Neuronal stem cell (in vitro differentiated cells): Measurements from ENCODE around the gene ZFX. TPM values are rescaled to one million over a fixed set of nuclear protein-coding genes. Genes with fewer than 3 reads are reported as not detected.

ENCODE experiments used
- DNase-seq: peaks from one replicate; pipeline ENCODE4 v3.0.0-alpha.2; 2013; ENCODE audit warnings: low spot score
- H2AFZ ChIP-seq: one replicate; pipeline ENCODE4 v1.6.1; 2013; ENCODE audit warnings: mild to moderate bottlenecking, low read length, inconsistent platforms
- H2AK5ac ChIP-seq: 2 replicates; pipeline ENCODE4 v1.6.1; 2013; ENCODE audit warnings: low read depth, mild to moderate bottlenecking, inconsistent platforms, low read length, moderate library complexity, mixed read lengths
- H2BK120ac ChIP-seq: 2 replicates; pipeline ENCODE4 v1.6.1; 2013; ENCODE audit warnings: low read depth, mild to moderate bottlenecking, inconsistent platforms, low read length, moderate library complexity, mixed read lengths
- H2BK12ac ChIP-seq: one replicate; pipeline ENCODE4 v1.6.1; 2013; ENCODE audit warnings: low read length, inconsistent platforms
- H2BK15ac ChIP-seq: 2 replicates; pipeline ENCODE4 v1.6.1; 2013; ENCODE audit warnings: mild to moderate bottlenecking, low read length, inconsistent platforms, mixed read lengths
- H2BK5ac ChIP-seq: one replicate; pipeline ENCODE4 v1.6.1; 2013; ENCODE audit warnings: inconsistent platforms, mild to moderate bottlenecking, low read length, moderate library complexity
- H3K14ac ChIP-seq: one replicate; pipeline ENCODE4 v1.6.1; 2013; ENCODE audit warnings: low read length, inconsistent platforms
- H3K18ac ChIP-seq: 2 replicates; pipeline ENCODE4 v1.6.1; 2013; ENCODE audit warnings: low read length, inconsistent platforms
- H3K23ac ChIP-seq: 2 replicates; pipeline ENCODE4 v1.6.1; 2013; ENCODE audit warnings: low read depth, mild to moderate bottlenecking, mixed read lengths, low read length, inconsistent platforms; ENCODE audit not compliant: poor library complexity
- H3K27ac ChIP-seq: replicated peaks from 3 replicates; pipeline ENCODE4 v1.5.1; 2013; ENCODE audit warnings: low read length, inconsistent platforms
- H3K27me3 ChIP-seq, 3 experiments: 2 replicates each; pipeline ENCODE4 v1.6.1; 2013; ENCODE audit warnings: low read length in 3 of 3, mild to moderate bottlenecking in 2 of 3, inconsistent platforms in 1 of 3, low read depth in 1 of 3, mixed read lengths in 1 of 3, moderate library complexity in 1 of 3; ENCODE audit not compliant: control insufficient read depth in 3 of 3, insufficient read depth in 3 of 3
- H3K36me3 ChIP-seq, 2 donors: replicated peaks in 1 of 2; 2 replicates each; pipeline ENCODE4 v1.6.1; 2013; ENCODE audit warnings: low read length in 2 of 2; ENCODE audit not compliant: control insufficient read depth in 2 of 2, insufficient read depth in 2 of 2
- H3K4ac ChIP-seq: 2 replicates; pipeline ENCODE4 v1.6.1; 2013; ENCODE audit warnings: inconsistent platforms, mild to moderate bottlenecking, low read length, moderate library complexity
- H3K4me1 ChIP-seq, 2 donors: 1 replicate in 1 of 2; 2 replicates in 1 of 2; pipeline ENCODE4 v1.6.1; 2013; ENCODE audit warnings: low read length in 2 of 2, low read depth in 1 of 2; ENCODE audit not compliant: control insufficient read depth in 2 of 2, insufficient read depth in 1 of 2
- H3K4me2 ChIP-seq: one replicate; pipeline ENCODE4 v1.6.1; 2013; ENCODE audit warnings: mild to moderate bottlenecking, low read length, inconsistent platforms; ENCODE audit not compliant: insufficient read depth, poor library complexity, severe bottlenecking
- H3K4me3 ChIP-seq, 2 donors: 2 replicates each; pipeline ENCODE4 v1.5.1; 2013; ENCODE audit warnings: low read length in 2 of 2, mild to moderate bottlenecking in 2 of 2, inconsistent platforms in 1 of 2, moderate library complexity in 1 of 2
- H3K79me1 ChIP-seq: one replicate; pipeline ENCODE4 v1.6.1; 2013; ENCODE audit warnings: low read depth, mild to moderate bottlenecking, inconsistent platforms, low read length, moderate library complexity
- H3K9ac ChIP-seq: one replicate; pipeline ENCODE4 v1.6.1; 2013; ENCODE audit warnings: mild to moderate bottlenecking, low read depth, low read length, inconsistent platforms; ENCODE audit not compliant: poor library complexity
- H3K9me3 ChIP-seq, 2 donors: replicated peaks in 1 of 2; 2 replicates each; pipeline versions ENCODE3 to v1.6.1; 2013; ENCODE audit warnings: low read length in 2 of 2, mild to moderate bottlenecking in 2 of 2, inconsistent platforms in 1 of 2, low read depth in 1 of 2, mixed read lengths in 1 of 2, moderate library complexity in 1 of 2; ENCODE audit not compliant: control insufficient read depth in 2 of 2, insufficient read depth in 1 of 2
- H4K8ac ChIP-seq: one replicate; pipeline ENCODE4 v1.6.1; 2013; ENCODE audit warnings: low read depth, mild to moderate bottlenecking, inconsistent platforms, low read length, moderate library complexity
- H4K91ac ChIP-seq: one replicate; pipeline ENCODE4 v1.6.1; 2013; ENCODE audit warnings: low read length, low read depth, mild to moderate bottlenecking, inconsistent platforms; ENCODE audit not compliant: poor library complexity
- WGBS, 2 donors: extraction: QIAGEN DNeasy Blood & Tissue Kit; methylation state at CpG; one replicate each; pipeline ENCODE4 v1.1.7; 2013; ENCODE audit warnings: missing lambda C conversion rate in 2 of 2, mixed read lengths in 1 of 2; ENCODE audit not compliant: insufficient read length in 2 of 2, insufficient replicate concordance in 1 of 2; ENCODE audit errors: extremely low coverage in 2 of 2; 5-methylcytosine and 5-hydroxymethylcytosine counted together
- small RNA-seq: library from polyadenylated mRNA; stranded (forward); fragments of <200 nt; extraction: miRNeasy Mini kit (QIAGEN cat#:217004); gene quantifications from one replicate; pipeline ENCODE3, GENCODE V24; 2013; ENCODE audit not compliant: insufficient read depth

ZFX gene

DNA sequence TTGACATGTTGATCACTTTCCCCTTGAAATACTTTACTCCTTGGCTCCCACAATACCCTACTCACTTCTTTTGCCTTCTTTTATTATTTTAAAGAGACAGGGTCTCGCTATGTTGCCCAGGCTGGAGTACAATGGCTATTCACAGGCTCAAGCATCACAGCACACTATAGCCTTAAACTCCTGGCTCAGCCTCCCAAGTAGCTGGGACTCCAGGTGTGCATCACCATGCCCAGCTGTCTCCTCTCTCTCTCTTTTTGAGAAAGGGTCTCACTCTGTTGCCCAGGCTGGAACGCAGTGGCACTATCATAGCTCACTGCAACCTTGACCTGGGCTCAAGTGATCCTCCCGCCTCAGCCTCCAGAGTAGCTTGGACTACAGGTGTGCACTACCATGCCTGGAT lies 112.8 kb downstream of the ZFX start:
- H3K79me1 ChIP-seq, result no peaks in the 10 kb centered on the region
- H2BK15ac ChIP-seq, result no peak overlapping the region
- WGBS, 2 donors, result no CpG with 5 or more reads among the region's 3 CpGs
- no peak overlapping the region for H4K91ac ChIP-seq
- no peak overlapping the region for H2AFZ ChIP-seq
- H3K27me3 ChIP-seq, result no peaks in the 10 kb centered on the region
- H3K23ac ChIP-seq, result no peak overlapping the region
- no peaks in the 10 kb centered on the region for H3K36me3 ChIP-seq
- no peaks in the 10 kb centered on the region for H3K4me1 ChIP-seq
- H3K4me2 ChIP-seq, result no peak overlapping the region
- H2BK12ac ChIP-seq, result no peak overlapping the region
- H2BK120ac ChIP-seq, result no peak overlapping the region
- no peak overlapping the region for H3K4me3 ChIP-seq
- H2BK5ac ChIP-seq, result no peak overlapping the region
- no peak overlapping the region for H3K27ac ChIP-seq
- no peak overlapping the region for H3K9ac ChIP-seq
- H3K14ac ChIP-seq, result no peak overlapping the region
- H2AK5ac ChIP-seq, result no peak overlapping the region
- H3K4ac ChIP-seq, result no peak overlapping the region
- no peak for DNase-seq
- no peak overlapping the region for H3K18ac ChIP-seq
- no peak overlapping the region for H4K8ac ChIP-seq
- H3K9me3 ChIP-seq, result no peaks in the 10 kb centered on the region

DNA sequence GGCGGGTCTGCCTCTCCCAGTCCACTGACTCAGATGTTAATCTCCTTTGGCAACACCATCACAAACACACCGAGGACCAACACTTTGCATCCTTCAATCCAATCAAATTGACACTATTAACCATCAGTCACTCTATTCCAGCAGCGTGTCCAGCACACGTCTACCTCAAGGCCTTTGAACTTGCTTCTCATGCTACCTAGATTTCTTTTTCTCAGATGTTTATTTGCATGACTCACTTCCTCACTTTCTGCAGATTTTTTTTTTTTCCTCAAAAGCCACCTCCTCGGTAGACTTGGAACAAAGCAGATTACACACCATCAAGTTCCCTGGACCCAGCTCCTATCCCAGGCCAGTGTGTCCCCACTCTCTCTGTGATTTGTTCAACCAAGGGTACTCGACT lies 114.9 kb downstream of the ZFX start:
- no peak overlapping the region for H3K4ac ChIP-seq
- H3K4me1 ChIP-seq, result no peaks in the 10 kb centered on the region
- H3K9ac ChIP-seq, result no peak overlapping the region
- H3K14ac ChIP-seq, result no peak overlapping the region
- no peak overlapping the region for H3K27ac ChIP-seq
- no peak overlapping the region for H3K23ac ChIP-seq
- H3K18ac ChIP-seq, result no peak overlapping the region
- H2AFZ ChIP-seq, result no peak overlapping the region
- no peak overlapping the region for H2BK12ac ChIP-seq
- no peak overlapping the region for H3K4me3 ChIP-seq
- no peak overlapping the region for H2AK5ac ChIP-seq
- WGBS, 2 donors, result no CpG with 5 or more reads among the region's 6 CpGs
- H4K91ac ChIP-seq, result no peak overlapping the region
- H3K36me3 ChIP-seq, result no peaks in the 10 kb centered on the region
- H3K79me1 ChIP-seq, result no peaks in the 10 kb centered on the region
- no peak overlapping the region for H3K4me2 ChIP-seq
- H3K9me3 ChIP-seq, result no peaks in the 10 kb centered on the region
- no peak overlapping the region for H2BK15ac ChIP-seq
- no peak overlapping the region for H4K8ac ChIP-seq
- no peak overlapping the region for H2BK5ac ChIP-seq
- H2BK120ac ChIP-seq, result no peak overlapping the region
- H3K27me3 ChIP-seq, result peaks cover 0 to 3% (median 0%) of the 10 kb centered on the region in 3 experiments
- no peak for DNase-seq

Small RNA genes within 50 kb of the gene (small RNA-seq; reads per million reads assigned to genes)
- not detected for gene RF00263
